Measurements from ENCODE around the gene SPATA9.

SPATA9 gene

DNA sequence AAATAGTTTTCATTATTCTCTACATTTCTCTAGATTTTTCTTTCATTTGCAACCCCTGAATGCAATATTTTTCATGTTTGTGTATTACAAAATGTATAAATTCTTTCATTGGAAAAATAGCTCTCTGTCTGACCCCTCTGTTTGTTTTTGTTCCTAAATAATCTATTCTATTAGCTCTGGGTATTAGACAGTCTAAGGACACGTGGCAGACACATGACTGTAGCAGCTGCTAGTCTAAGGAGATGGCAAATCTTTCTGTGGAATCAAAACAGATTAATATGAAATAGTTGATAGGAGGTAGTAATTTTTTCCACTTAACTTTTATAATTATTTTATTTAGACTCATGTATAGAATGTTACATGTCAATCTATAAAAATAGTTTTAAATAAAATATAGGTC, 21.4 kb upstream of the SPATA9 start:
- no peaks in the 10 kb centered on the region for H3K79me2 ChIP-seq (ENCODE audit: insufficient read depth, low read length)
- no peaks in the 10 kb centered on the region for H3K36me3 ChIP-seq (ENCODE audit: insufficient read depth, low read length)
- no peak overlapping the region for H3K4me2 ChIP-seq (ENCODE audit: insufficient read depth, low read length)
- H3K9me3 ChIP-seq (ENCODE audit: insufficient read depth, low read length, severe bottlenecking) = no peaks in the 10 kb centered on the region
- H3K9ac ChIP-seq (ENCODE audit: low read depth, low read length) = no peak overlapping the region
- no peak for DNase-seq
- H3K4me1 ChIP-seq (ENCODE audit: insufficient read depth, low read length) = no peaks in the 10 kb centered on the region
- ATAC-seq (ENCODE audit: insufficient read depth, low read depth) = no peak
- no peak overlapping the region for H2AFZ ChIP-seq (ENCODE audit: low read depth, low read length)
- no peaks in the 10 kb centered on the region for H4K20me1 ChIP-seq (ENCODE audit: insufficient read depth, low read length)
- H3K4me3 ChIP-seq (ENCODE audit: low read depth in 1 of 2, low read length in 2 of 2) = no peak overlapping the region
- no peaks in the 10 kb centered on the region for H3K27me3 ChIP-seq (ENCODE audit: insufficient read depth, low read length, poor library complexity)
- H3K27ac ChIP-seq (ENCODE audit: low read length) = no peak overlapping the region
- TF ChIP-seq, protein P1, sequence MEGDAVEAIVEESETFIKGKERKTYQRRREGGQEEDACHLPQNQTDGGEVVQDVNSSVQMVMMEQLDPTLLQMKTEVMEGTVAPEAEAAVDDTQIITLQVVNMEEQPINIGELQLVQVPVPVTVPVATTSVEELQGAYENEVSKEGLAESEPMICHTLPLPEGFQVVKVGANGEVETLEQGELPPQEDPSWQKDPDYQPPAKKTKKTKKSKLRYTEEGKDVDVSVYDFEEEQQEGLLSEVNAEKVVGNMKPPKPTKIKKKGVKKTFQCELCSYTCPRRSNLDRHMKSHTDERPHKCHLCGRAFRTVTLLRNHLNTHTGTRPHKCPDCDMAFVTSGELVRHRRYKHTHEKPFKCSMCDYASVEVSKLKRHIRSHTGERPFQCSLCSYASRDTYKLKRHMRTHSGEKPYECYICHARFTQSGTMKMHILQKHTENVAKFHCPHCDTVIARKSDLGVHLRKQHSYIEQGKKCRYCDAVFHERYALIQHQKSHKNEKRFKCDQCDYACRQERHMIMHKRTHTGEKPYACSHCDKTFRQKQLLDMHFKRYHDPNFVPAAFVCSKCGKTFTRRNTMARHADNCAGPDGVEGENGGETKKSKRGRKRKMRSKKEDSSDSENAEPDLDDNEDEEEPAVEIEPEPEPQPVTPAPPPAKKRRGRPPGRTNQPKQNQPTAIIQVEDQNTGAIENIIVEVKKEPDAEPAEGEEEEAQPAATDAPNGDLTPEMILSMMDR (IDR thresholded peaks at IDR 0.05; ENCODE audit: borderline replicate concordance, extremely low read depth, low read length, poor library complexity, severe bottlenecking) = no peak
- no peak for TF ChIP-seq EZH2 (IDR thresholded peaks at IDR 0.05; ENCODE audit: borderline replicate concordance, low read depth, low read length, severe bottlenecking)

DNA sequence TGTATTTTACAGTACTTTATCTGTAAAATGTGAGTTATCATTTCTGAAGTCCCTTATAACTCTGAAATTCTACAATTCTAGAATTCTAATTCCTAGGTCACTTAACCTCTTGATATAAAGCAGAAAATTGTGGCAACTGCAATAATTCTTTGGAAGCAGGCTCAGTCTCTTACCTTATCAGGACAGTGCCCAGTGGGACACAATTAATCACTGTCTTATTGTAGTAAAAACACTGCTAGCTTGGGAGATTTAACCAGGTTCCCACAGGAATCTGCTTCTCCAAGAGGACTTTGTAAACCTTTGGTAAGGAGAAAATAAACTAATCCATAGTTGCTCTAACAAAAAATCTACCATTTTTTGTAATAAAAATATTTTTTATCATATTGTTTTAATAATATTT, 18.3 kb upstream of the SPATA9 start:
- Histone ChIP-seq H2AFZ (ENCODE audit: low read depth, low read length) (no peak overlapping the region), H3K27me3 (ENCODE audit: insufficient read depth, low read length, poor library complexity) (no peaks in the 10 kb centered on the region), H3K9ac (ENCODE audit: low read depth, low read length) (no peak overlapping the region), H4K20me1 (ENCODE audit: insufficient read depth, low read length) (no peaks in the 10 kb centered on the region), H3K79me2 (ENCODE audit: insufficient read depth, low read length) (no peaks in the 10 kb centered on the region), H3K9me3 (ENCODE audit: insufficient read depth, low read length, severe bottlenecking) (no peaks in the 10 kb centered on the region), H3K36me3 (ENCODE audit: insufficient read depth, low read length) (no peaks in the 10 kb centered on the region), H3K4me1 (ENCODE audit: insufficient read depth, low read length) (no peaks in the 10 kb centered on the region), H3K4me3 (ENCODE audit: low read depth in 1 of 2, low read length in 2 of 2) (no peak overlapping the region), H3K4me2 (ENCODE audit: insufficient read depth, low read length) (no peak overlapping the region), H3K27ac (ENCODE audit: low read length) (no peak overlapping the region)
- no peak for TF ChIP-seq EZH2 (IDR thresholded peaks at IDR 0.05; ENCODE audit: borderline replicate concordance, low read depth, low read length, severe bottlenecking)
- TF ChIP-seq, protein P1 (IDR thresholded peaks at IDR 0.05; ENCODE audit: borderline replicate concordance, extremely low read depth, low read length, poor library complexity, severe bottlenecking) = no peak
- DNase-seq (no peak), ATAC-seq (ENCODE audit: insufficient read depth, low read depth) (no peak)

DNA sequence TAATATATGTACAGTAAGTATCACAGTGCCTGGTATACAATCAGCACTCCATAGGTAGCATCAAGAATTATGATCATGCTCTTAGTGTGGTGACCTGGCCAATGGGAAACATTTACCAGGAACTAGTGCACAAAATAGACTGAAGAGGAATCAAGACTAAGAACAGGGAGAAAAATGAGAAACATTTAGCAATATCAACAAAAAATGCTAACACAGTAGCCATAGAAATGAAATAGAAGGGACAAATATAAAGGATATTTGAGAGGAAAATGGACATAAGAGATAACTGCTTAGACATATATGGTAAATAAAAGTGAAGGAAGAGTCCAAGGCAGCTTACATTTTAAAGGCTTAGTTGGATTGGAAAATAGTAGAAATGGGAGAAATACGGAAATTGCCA, 16.5 kb upstream of the SPATA9 start:
- TF ChIP-seq, protein P1 (IDR thresholded peaks at IDR 0.05; ENCODE audit: borderline replicate concordance, extremely low read depth, low read length, poor library complexity, severe bottlenecking) = no peak
- no peak for TF ChIP-seq EZH2 (IDR thresholded peaks at IDR 0.05; ENCODE audit: borderline replicate concordance, low read depth, low read length, severe bottlenecking)
- no peak overlapping the region for H3K9ac ChIP-seq (ENCODE audit: low read depth, low read length)
- no peak overlapping the region for H3K27ac ChIP-seq (ENCODE audit: low read length)
- H3K9me3 ChIP-seq (ENCODE audit: insufficient read depth, low read length, severe bottlenecking) = no peaks in the 10 kb centered on the region
- no peak for ATAC-seq (ENCODE audit: insufficient read depth, low read depth)
- H3K36me3 ChIP-seq (ENCODE audit: insufficient read depth, low read length) = no peaks in the 10 kb centered on the region
- no peak for DNase-seq
- no peak overlapping the region for H3K4me2 ChIP-seq (ENCODE audit: insufficient read depth, low read length)
- no peak overlapping the region for H2AFZ ChIP-seq (ENCODE audit: low read depth, low read length)
- H3K4me1 ChIP-seq (ENCODE audit: insufficient read depth, low read length) = no peaks in the 10 kb centered on the region
- no peak overlapping the region for H3K4me3 ChIP-seq (ENCODE audit: low read depth in 1 of 2, low read length in 2 of 2)
- H3K27me3 ChIP-seq (ENCODE audit: insufficient read depth, low read length, poor library complexity) = no peaks in the 10 kb centered on the region
- H4K20me1 ChIP-seq (ENCODE audit: insufficient read depth, low read length) = no peaks in the 10 kb centered on the region
- no peaks in the 10 kb centered on the region for H3K79me2 ChIP-seq (ENCODE audit: insufficient read depth, low read length)

All from DND-41 (cell line).